ENCODE measurements around the gene CRLF1.

CRLF1 gene

GRCh38 chr19:18543814-18544475 is 62.7 kb downstream of the CRLF1 start:
- DNase-seq = no peak
